Cortex of kidney (tissue), 1 donor: ENCODE measurements around the gene NAA30.
"Not testable (repeated sequence)": the region's sequence is repeated elsewhere in the genome, so short reads cannot be mapped to it uniquely, and the experiment has no call there.

Source experiments
- DNase-seq: peaks from one replicate; lab custom pipeline; 2025; lab: John Stamatoyannopoulos, UW

Gene NAA30

DNA sequence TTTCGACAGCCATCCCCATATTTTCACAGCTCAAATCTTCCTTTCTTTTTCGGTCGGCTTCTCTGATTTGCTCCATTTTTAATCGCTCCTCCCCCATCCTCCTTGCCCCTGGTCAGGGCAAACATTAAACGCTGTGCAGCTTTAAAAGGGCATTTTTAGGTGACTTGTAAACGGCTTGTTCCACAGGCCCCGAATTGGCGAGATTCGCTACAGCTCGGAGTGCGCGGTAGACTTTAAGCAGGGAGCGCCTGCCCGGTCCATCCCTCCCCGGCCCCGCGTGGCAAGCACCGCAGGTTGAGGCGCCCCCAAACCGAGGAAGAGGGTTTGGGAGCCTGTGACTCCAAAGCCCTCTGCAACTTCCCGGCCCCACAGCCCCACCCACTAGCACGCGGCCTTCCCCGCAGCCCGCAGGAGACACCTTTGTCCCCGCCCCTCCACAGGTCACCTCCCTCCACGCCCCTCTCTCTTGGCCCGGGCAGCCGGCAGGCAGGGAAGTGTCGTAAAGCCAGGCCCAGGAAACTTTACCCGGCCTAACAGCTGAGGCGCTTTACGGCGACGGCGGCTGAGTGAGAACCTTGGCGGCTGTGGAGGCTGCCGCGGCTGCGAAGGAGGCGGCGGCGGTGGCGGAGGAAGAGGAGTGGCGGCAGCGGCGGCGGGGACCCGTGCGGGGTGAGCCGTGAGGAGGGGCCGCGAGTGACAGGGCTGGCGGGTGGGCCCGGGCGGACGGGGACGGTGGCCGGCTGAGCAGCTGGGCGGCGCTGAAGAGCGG, at the start of gene NAA30:
Gene NAA30 (plus strand): TSS at position 550 of the 769 bp plus-strand sequence. CDS start 372 bp downstream, outside the sequence.
- DNase-seq = no peak

DNA sequence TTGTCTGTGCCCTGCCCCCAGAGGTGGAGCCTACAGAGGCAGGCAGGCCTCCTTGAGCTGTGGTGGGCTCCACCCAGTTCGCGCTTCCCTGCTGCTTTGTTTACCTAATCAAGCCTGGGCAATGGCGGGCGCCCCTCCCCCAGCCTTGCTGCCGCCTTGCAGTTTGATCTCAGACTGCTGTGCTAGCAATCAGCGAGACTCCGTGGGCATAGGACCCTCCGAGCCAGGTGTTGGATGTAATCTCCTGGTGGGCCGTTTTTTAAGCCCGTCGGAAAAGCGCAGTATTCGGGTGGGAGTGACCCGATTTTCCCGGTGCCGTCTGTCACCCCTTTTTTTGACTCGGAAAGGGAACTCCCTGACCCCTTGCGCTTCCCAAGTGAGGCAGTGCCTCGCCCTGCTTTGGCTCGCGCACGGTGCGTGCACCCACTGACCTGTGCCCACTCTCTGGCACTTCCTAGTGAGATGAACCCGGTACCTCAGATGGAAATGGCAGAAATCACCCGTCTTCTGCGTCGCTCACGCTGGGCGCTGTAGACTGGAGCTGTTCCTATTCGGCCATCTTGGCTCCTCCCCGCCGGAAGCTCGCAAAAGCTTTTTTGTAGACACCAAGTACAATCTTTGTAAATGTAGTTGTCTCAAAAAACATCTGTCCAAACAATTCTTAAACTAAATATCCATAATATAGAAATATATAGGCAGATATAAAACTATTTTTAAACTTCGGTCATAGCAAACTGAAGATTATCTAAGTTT, 46.7 kb upstream of the NAA30 start:
- not testable (repeated sequence) for DNase-seq

DNA sequence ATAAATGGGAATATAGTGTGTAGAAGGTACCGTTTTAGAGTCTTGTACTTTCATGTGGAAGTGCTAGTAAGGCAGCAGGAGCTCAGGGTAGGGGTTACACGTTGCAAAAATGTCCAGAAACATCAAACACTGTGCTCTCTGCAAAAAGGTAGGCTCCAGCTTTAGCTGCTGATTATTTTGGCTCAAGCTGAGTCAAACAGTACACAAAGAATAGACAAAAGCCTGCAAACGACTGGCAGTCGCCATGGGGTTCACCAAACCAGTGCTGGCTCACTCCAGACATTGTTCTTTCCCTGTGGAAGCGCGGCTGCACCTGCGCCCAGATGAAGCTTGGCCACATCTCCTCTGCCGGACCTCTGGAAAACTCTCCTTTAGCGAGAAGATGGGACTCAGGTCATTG, 45.3 kb upstream of the NAA30 start:
- no peak for DNase-seq

DNA sequence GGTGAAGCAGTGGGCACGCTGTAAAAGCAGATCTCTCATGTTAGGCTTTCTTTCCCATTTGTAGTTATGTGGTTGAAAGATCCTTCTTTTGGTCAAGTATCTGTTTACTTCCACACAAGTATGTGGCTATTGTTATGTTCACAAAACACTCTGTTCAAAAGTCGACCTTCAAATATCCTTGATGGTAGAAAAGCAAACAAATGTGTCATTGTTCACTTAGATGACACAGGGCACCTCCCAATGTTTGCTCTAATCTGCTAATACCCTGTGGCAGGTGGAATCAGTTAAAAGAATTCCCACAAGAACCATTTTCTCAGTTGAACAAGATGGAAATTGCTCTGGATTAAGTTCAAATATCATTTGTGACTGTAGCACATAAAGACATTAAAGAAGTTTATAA, 43.6 kb upstream of the NAA30 start:
- DNase-seq = no peak

- no peak for DNase-seq
Measured at GRCh38 chr14:57352396-57353170, 37.8 kb upstream of the NAA30 start.

GRCh38 chr14:57355081-57355800, 35.1 kb upstream of the NAA30 start:
- no peak for DNase-seq

- DNase-seq = no peak
Measured at GRCh38 chr14:57362361-57362760, 28.0 kb upstream of the NAA30 start.

- no peak for DNase-seq
Measured at GRCh38 chr14:57364659-57365450, 25.5 kb upstream of the NAA30 start.

GRCh38 chr14:57370187-57370586, 20.2 kb upstream of the NAA30 start:
- DNase-seq = not testable (repeated sequence)

DNA sequence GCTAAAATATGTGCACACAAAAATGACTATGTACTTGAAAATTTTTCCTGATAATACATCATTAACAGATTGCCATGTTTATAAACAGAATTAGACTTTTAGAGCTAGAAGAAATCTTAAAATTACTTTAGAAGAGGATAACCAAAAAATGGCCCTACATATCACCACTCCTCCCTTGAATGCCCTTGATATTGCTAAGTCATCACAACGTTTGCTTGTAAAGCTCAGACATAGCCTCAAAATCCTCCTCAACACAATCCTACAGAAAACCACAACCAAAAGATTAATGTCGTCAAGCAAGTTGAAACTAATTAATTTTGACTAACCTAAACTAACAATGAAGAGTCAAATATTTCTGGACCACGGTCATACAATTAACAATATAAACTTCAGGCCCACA, 19.4 kb upstream of the NAA30 start:
- DNase-seq = no peak

- DNase-seq = no peak
Measured at GRCh38 chr14:57375156-57375555, 15.2 kb upstream of the NAA30 start.

DNA sequence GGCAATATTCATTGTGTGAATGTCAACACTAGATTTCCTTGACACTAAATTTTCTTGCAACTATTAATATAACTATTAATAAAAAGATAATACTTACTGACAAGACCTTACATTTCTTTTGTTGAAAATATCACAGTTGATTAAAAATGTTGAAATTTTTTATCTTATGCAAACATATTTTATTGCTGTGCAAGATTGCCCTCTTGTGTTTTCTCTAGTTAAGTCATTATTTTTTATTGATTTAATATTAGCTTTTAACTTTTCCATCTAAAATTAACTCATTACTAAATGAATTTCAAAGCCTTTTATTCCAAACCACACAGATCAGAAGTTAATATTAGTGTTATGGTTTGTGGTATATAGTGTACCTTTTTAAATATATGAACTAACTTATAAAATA, 11.7 kb upstream of the NAA30 start:
- no peak for DNase-seq

DNA sequence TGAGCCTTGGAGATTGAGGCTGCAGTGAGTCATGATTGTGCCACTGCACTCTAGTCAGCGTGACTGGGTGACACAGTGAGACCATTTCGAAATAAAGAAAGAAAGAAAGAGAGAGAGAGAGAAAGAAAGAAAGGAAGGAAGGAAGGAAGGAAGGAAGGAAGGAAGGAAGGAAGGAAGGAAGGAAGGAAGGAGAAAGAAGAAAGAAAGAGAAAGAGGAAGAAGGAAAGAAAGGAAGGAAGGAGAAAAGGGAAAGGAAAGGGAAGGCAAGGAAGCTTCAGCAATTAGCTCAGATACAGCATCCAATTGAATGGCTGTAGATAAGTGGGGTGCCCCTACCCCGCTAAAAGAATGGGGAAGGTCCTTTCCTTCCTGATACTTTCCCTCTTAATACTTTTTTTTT, 9.5 kb upstream of the NAA30 start:
- DNase-seq = no peak

DNA sequence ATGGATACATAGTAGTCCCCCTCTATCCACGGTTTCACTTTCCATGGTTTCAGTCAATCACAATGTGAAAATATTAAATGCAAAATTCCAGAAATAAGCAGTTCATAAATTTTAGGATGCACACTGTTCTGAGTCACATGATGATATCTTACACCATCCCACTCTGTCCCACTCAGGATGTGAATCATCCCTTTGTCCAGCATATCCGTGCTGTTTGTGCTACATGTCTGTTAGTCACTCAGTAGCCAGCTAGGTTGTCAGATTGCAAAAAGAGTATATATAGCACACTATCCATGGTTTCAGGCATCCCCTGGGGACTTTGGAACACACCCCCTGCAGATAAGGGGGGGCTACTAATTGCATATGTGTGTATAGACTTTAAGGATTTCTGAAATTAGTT, 8.1 kb upstream of the NAA30 start:
- no peak for DNase-seq

- DNase-seq = no peak
Measured at GRCh38 chr14:57383125-57383745, 7.2 kb upstream of the NAA30 start.

GRCh38 chr14:57388067-57388466, 2.3 kb upstream of the NAA30 start:
- no peak for DNase-seq

DNA sequence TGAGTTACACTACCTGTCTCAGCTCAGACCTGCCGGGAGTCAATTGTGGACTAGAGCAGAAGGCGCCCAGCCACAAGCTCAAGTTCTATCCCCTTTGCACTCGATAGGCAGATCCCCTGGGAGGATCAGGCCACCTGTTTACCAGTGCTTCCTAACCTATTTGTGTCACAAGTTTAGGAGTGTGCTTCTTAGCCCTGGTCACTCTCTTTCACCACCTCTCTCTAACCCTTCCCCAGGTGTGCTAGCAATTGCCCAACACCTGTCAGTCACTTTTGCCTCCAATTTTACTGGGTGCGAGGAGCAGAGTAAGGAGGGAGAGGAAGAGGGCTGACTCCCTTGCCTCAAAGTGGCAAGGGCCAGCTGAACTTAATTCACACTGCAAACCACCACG, 745 bp upstream of the NAA30 start:
- no peak for DNase-seq

GRCh38 chr14:57390806-57391516, 575 bp downstream of the NAA30 start:
- no peak for DNase-seq

- DNase-seq = no peak
Measured at GRCh38 chr14:57391517-57392195, 1.3 kb downstream of the NAA30 start.
